AG04450 (cell line): ENCODE data around the gene EXOC5. TPM values are rescaled to one million over a fixed set of nuclear protein-coding genes. Genes with fewer than 3 reads are reported as not detected.
"Not testable (repeated sequence)": the region's sequence is repeated elsewhere in the genome, so short reads cannot be mapped to it uniquely, and the experiment has no call there.

Source experiments
- CTCF ChIA-PET: fragments of 300-600, 350-600 bp; formaldehyde crosslinking; extraction: SDS; loops from one replicate; lab custom pipeline; 2022; ENCODE audit warnings: antibody characterized with exemption, inconsistent platforms; lab: Charles Lee
- POLR2A ChIA-PET: fragments of 350-600 bp; formaldehyde crosslinking; extraction: SDS; loops from one replicate; lab custom pipeline; 2021; ENCODE audit warnings: antibody characterized with exemption, inconsistent platforms; lab: Yijun Ruan, JAX
- DNase-seq: peaks from one replicate; pipeline ENCODE4 v3.0.0-alpha.2; 2011; ENCODE audit warnings: low read depth, low spot score
- H3K27ac ChIP-seq: one replicate; pipeline ENCODE4 v1.5.1; 2012; ENCODE audit warnings: low read depth, low read length, control low read depth
- H3K27me3 ChIP-seq: one replicate; pipeline ENCODE4 v1.6.0; 2012; ENCODE audit warnings: low read length; ENCODE audit not compliant: control insufficient read depth, insufficient read depth
- H3K4me3 ChIP-seq: 2 replicates; pipeline ENCODE4 v1.5.1; 2011; ENCODE audit warnings: mild to moderate bottlenecking, low read depth, low read length, control low read depth
- H3K9me3 ChIP-seq: 2 replicates; pipeline ENCODE4 v1.5.1; 2012; ENCODE audit warnings: low read length; ENCODE audit not compliant: control insufficient read depth, insufficient read depth
- CTCF ChIP-seq: IDR thresholded peaks from 2 replicates; pipeline ENCODE4 v1.5.1; 2011; ENCODE audit warnings: low read depth, low read length, control low read depth, inconsistent platforms
- polyA plus RNA-seq: library from polyadenylated mRNA; depleted of rRNA; stranded (reverse); fragments of >200 nt; gene quantifications from 2 replicates; pipeline ENCODE4 v1.2.3, GENCODE V29; 2011

The EXOC5 gene
- polyA plus RNA-seq, 1 experiment: 71.6 TPM

DNA sequence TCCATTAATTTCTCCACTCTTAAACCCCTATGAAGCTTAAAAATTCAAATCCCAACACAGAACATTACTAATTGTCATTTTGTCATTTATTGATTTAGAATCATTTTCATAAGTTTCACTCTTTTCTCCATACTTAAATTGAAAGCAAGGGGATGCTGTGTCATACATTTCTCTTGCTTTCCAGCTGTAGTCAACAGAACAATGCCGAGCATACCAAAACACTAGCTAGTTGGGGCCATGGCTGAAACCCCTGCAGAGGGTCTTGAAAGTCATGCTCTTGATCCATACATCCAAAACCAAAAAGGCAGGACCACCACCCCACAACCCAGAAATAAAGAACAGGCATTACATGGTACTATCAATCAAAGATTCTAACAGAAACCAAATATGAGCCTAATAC, 9.0 kb downstream of the EXOC5 start:
- TF ChIP-seq CTCF: no peak
- ChIA-PET CTCF (interaction anchor here (1.0 to 1.6 kb wide), 3 partner anchors 10 to 55 kb away, joined by 3 to 5 read pairs (median 4); no protein-coding TSS in a partner anchor), POLR2A (no interaction called here)
- Histone ChIP-seq H3K4me3 (no peak overlapping the region), H3K27me3 (no peaks in the 10 kb centered on the region), H3K27ac (no peak overlapping the region), H3K9me3 (no peaks in the 10 kb centered on the region)
- DNase-seq: no peak

- H3K4me3 ChIP-seq, H3K27me3 ChIP-seq, H3K9me3 ChIP-seq, CTCF ChIA-PET, H3K27ac ChIP-seq, DNase-seq: not testable (repeated sequence)
- POLR2A ChIA-PET: interaction anchor here (0.7 kb wide), 1 partner anchor 185 kb away, joined by 3 read pairs; no protein-coding TSS in a partner anchor
Measured at GRCh38 chr14:57258221-57258620, 10.5 kb downstream of the EXOC5 start.

DNA sequence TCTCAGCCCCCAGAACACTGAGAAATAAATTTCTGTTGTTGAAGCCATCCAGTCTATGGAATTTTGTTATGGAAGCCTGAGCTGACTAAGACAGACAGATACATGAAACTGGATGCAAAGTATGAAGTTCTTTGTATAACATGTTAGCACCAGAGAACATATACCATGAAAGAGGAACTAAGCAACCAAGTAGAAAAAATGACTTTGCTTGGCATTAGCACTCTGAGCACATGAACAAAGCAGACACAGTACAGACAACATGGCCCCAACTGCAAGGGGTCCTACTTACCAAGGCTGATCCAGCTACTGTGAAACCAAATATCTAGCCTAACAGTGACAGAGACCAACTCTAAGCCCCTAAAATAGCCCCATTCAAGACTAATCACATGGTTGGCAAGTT, 13.8 kb downstream of the EXOC5 start:
- DNase-seq: no peak
- H3K27me3 ChIP-seq: no peaks in the 10 kb centered on the region
- TF ChIP-seq CTCF: no peak
- ChIA-PET POLR2A (no interaction called here), CTCF (no interaction called here)
- H3K9me3 ChIP-seq: no peaks in the 10 kb centered on the region
- no peak overlapping the region for H3K4me3 ChIP-seq
- H3K27ac ChIP-seq: no peak overlapping the region

DNA sequence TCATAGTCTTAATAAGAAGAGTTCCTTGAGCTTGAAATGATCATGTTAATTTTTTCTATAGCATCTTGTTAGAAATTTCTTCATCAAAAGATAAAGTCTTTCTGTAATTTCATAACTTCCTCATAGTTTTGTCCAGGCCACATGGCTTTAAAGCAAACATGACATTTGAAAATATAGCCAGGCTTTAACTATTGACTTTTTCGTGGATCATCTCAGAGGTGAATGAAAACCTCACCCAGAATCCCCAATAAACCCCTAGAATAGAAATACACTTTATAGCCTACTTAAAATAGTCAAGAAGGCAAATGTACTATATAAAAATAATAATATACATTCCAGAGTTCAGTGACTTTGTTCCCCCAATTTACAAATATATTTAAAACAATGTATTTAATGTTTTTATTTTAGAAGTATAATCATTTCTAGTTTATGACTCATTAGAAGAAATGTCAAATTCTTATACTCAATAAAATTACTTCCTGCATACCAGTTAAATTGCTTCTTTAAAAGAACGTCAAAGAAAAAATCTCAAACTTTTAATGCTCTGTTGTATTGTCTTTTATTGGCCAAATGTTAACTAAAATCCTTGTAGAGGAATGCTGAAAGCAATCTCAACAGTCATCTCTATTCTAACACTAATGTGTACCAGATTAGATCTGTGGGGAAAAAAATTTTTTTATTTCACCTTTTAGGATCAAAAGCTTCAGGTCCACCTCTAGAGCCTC, 21.6 kb downstream of the EXOC5 start:
- no peak overlapping the region for H3K4me3 ChIP-seq
- H3K9me3 ChIP-seq: no peaks in the 10 kb centered on the region
- ChIA-PET POLR2A (no interaction called here), CTCF (no interaction called here)
- no peaks in the 10 kb centered on the region for H3K27me3 ChIP-seq
- no peak overlapping the region for H3K27ac ChIP-seq
- no peak for DNase-seq
- TF ChIP-seq CTCF: no peak

- no peaks in the 10 kb centered on the region for H3K9me3 ChIP-seq
- no peak for DNase-seq
- H3K4me3 ChIP-seq: no peak overlapping the region
- H3K27me3 ChIP-seq: no peaks in the 10 kb centered on the region
- POLR2A ChIA-PET: no interaction called here
- no peak for TF ChIP-seq CTCF
- no peak overlapping the region for H3K27ac ChIP-seq
- CTCF ChIA-PET: no interaction called here
Measured at GRCh38 chr14:57245941-57246340, 22.8 kb downstream of the EXOC5 start.
